Left colon (tissue), 2 donors: ENCODE measurements around the gene LIN54. TPM values are rescaled to one million over a fixed set of nuclear protein-coding genes. Genes with fewer than 3 reads are reported as not detected.
"Not testable (repeated sequence)": the region's sequence is repeated elsewhere in the genome, so short reads cannot be mapped to it uniquely, and the experiment has no call there.

Experiments used
- ATAC-seq: fragments of 200-7000 bp; cut with Tn5 transposase; one replicate; pipeline ENCODE4 v1.9.1; 2020; ENCODE audit warnings: mild to moderate bottlenecking, moderate library complexity
- DNase-seq, 2 donors: peaks; one replicate each; pipeline ENCODE4 v3.0.0-alpha.2; 2020
- intact Hi-C, 2 donors: fragments of 100-400 bp; cut with DNase I in 1 of 2; cut with micrococcal nuclease in 1 of 2; formaldehyde crosslinking; loops; one replicate each; pipeline versions ENCODE4 v1.11.2 to v1.14.0; 2022; cut with DNase I, micrococcal nuclease
- long read RNA-seq: library from polyadenylated mRNA; unstranded; transcript quantifications from one replicate; pipeline ENCODE4 v2.0.0, GENCODE V29; 2021
- total RNA-seq, 2 donors: library from RNA; stranded (reverse); fragmentation: NEBNext Ultra II Directional; extraction: Animal tissue kit (Norgen Biotek cat#: 25700); gene quantifications; one replicate each; pipeline ENCODE4 v1.2.1, GENCODE V29; 2021
- donor health status: DM: no; HTN: no; CAD: no.
- donor health status: DM: yes; HTN: yes; CAD: no.

Gene LIN54
- total RNA-seq: 10 to 100 TPM; 13.5 to 15.6 TPM
- long read RNA-seq, full-length matches to known transcripts: 3 of 9 reads
- long read RNA-seq, partial matches to known transcripts: 3 of 9 reads
- long read RNA-seq, other reads (novel, unspliced or antisense): 3 of 9 reads

- intact Hi-C loops: loop anchor here in 1 of 2 donors (5.0 kb wide), 1 partner anchor 108 kb away; the partner anchor contains the start of gene THAP9
- peak; percentile 65 for ATAC-seq
- peak; percentile 89 to 90 for DNase-seq
These were observed at the start of gene LIN54 for GRCh38 chr4:83010522-83011318. Gene LIN54, minus strand, starts transcription at chr4:83010823. Its CDS starts 25,979 bp downstream, at chr4:82984844.

- peak; percentile 44 for ATAC-seq
- intact Hi-C loops: no loop called here
- DNase-seq: no peak
These were observed 44.3 kb upstream of the LIN54 start for GRCh38 chr4:83054928-83055327.

- DNase-seq, intact Hi-C loops, ATAC-seq: not testable (repeated sequence)
These were observed 38.2 kb upstream of the LIN54 start for GRCh38 chr4:83048781-83049180.

- ATAC-seq (peak; percentile 73), DNase-seq (peak in 1 of 2 donors; percentile 38)
- intact Hi-C loops: no loop called here
These were observed 36.3 kb upstream of the LIN54 start for GRCh38 chr4:83046693-83047473.

GRCh38 chr4:83043801-83044407 is 33.3 kb upstream of the LIN54 start:
- intact Hi-C loops: no loop called here
- no peak for ATAC-seq
- DNase-seq: no peak

- ATAC-seq, intact Hi-C loops, DNase-seq: not testable (repeated sequence)
These were observed 32.5 kb upstream of the LIN54 start for GRCh38 chr4:83043157-83043556.

GRCh38 chr4:83040269-83040668 is 29.6 kb upstream of the LIN54 start:
- intact Hi-C loops: no loop called here
- ATAC-seq: no peak

GRCh38 chr4:83036991-83037665 is 26.5 kb upstream of the LIN54 start:
- intact Hi-C loops: no loop called here

More at GRCh38 chr4:83040269-83040668, 29.6 kb upstream of the LIN54 start:
- no peak for DNase-seq

GRCh38 chr4:83034630-83035494 is 24.2 kb upstream of the LIN54 start, which contains the start of gene COPS4:
Gene COPS4, plus strand, starts transcription at chr4:83035183. Its CDS starts 42 bp downstream, at chr4:83035225.
- ATAC-seq (peak; percentile 97), DNase-seq (peak; percentile 95 to 99)
- intact Hi-C loops: no loop called here

More at GRCh38 chr4:83036991-83037665, 26.5 kb upstream of the LIN54 start:
- no peak for ATAC-seq
- no peak for DNase-seq

- ATAC-seq: no peak
- DNase-seq: no peak
- intact Hi-C loops: no loop called here
These were observed 19.1 kb upstream of the LIN54 start for GRCh38 chr4:83029688-83030087.

GRCh38 chr4:83028976-83029375 is 18.4 kb upstream of the LIN54 start:
- ATAC-seq: no peak
- intact Hi-C loops: no loop called here

GRCh38 chr4:83025563-83025962 is 14.9 kb upstream of the LIN54 start:
- ATAC-seq (no peak), DNase-seq (no peak)
- intact Hi-C loops: no loop called here

More at GRCh38 chr4:83028976-83029375, 18.4 kb upstream of the LIN54 start:
- no peak for DNase-seq

- DNase-seq (no peak), ATAC-seq (no peak)
- intact Hi-C loops: no loop called here
These were observed 13.6 kb upstream of the LIN54 start for GRCh38 chr4:83024233-83024632.

GRCh38 chr4:83023599-83023998 is 13.0 kb upstream of the LIN54 start:
- ATAC-seq, DNase-seq, intact Hi-C loops: not testable (repeated sequence)

- intact Hi-C loops: no loop called here
- ATAC-seq: no peak
These were observed 12.3 kb upstream of the LIN54 start for GRCh38 chr4:83022724-83023450.

GRCh38 chr4:83019794-83020494 is 9.3 kb upstream of the LIN54 start:
- ATAC-seq: no peak
- intact Hi-C loops: no loop called here
- no peak for DNase-seq

More at GRCh38 chr4:83022724-83023450, 12.3 kb upstream of the LIN54 start:
- no peak for DNase-seq
